Measurements from ENCODE around the gene PFKFB4.

PFKFB4 gene

DNA sequence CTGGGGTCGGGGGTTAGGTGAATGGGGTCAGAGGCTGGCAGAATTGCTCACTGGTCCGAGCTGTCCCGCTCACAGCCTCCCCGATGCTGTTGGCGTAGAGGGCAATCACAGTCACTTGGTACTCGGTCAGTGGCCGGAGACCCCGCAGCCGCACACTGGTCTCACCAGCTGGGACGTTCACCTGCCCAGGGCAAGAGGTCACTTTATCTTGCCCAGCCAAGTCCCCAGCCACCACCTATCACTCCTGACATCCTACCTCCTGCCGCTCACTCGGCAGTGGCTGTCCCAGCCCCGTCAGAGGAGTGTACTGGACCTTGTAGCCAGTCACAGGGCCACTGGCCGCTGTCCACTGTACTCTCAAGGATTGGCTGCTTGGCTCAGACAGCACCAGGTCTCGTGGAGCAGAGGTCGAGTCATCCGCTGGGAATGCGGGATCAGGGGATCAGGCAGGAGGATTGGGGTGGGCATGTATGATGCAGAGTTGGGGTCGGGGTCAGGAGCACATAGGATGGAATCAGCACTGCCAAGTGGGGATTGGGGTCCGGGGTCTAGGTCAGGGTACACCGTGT, 36.0 kb upstream of the PFKFB4 start:
- peaks cover 87% of the 10 kb centered on the region for H3K27me3 Mint-ChIP-seq
- H3K9me3 Mint-ChIP-seq = no peaks in the 10 kb centered on the region
- H3K4me1 Mint-ChIP-seq = peaks cover 17% of the 10 kb centered on the region
- no peak overlapping the region for H3K27ac Mint-ChIP-seq
- DNase-seq (no peak), ATAC-seq (no peak)
- no peak overlapping the region for H3K4me3 Mint-ChIP-seq

DNA sequence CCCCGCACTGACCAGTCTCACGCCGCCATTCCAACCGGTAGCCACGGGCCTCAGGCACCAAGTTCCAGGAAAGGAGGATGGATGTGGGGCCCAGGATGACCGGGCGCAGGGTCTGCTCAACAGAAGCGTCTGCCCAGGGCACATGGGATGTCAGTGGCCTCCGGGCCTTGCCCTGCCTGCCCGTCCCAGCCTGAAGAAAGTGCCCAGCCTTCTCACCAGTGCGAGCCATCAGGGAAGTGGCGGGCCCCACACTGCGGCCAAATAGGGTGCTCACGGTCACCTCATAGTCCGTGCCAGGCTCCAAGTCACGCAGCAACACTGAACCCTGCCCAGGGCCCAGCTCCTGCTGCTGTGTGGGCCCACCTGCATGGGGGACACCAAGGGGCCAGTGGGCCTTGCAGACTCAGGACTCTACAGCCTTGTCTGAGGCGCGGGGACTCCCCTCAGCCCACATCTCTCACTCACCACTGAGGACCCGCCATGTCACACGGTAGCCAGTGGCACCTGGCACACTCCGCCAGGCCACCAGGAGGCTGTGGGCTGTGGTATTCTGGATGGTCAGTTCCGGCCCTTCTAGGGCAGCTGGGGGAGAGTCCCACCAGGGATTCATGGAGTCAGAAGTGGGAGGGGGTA, 35.4 kb upstream of the PFKFB4 start:
- Mint-ChIP-seq H3K4me1 (peaks cover 17% of the 10 kb centered on the region), H3K4me3 (no peak overlapping the region), H3K9me3 (no peaks in the 10 kb centered on the region), H3K27me3 (peaks cover 92% of the 10 kb centered on the region), H3K27ac (no peak overlapping the region)
- ATAC-seq (no peak), DNase-seq (no peak)

DNA sequence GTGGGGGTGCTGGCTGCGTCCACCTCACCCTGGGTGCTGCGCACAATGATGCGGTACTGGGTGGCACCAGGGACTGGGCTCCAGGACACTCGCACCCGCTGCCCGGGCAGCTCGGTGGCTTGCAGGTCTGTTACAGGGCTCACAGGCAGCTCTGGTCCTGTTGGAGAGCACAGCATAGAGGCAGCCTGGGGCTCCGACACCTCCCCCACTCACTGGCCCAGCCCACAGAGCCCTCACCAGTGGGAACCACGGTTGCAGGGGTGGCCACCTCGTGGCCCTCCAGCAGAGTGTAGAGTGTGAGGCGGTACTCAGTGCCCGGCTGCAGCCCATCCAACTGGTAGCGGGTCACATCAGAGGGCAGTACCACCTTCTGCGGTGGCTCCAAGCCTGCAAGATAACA, 34.8 kb upstream of the PFKFB4 start:
- H3K27ac Mint-ChIP-seq = no peak overlapping the region
- H3K4me3 Mint-ChIP-seq = no peak overlapping the region

DNA sequence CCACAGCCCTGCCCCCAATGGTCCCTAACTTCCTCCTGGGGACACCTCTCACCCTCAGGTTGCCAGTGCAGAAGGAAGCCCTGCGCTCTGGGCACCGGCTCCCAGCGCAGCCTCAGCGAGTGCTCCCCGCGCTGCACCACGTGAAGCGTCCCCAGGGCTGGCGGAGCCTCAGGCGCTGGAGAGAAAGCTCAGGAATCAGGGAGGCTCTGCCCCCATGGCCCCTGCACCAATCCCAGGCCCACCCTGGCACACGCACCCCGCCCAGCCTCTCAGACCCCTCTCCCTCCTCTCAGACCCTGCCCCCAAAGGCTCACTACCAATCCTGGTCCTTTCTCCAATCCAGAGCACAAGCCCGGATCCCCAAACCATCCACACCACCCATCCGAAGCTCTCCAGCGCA, 31.6 kb upstream of the PFKFB4 start:
- Mint-ChIP-seq H3K27me3 (peaks cover 60% of the 10 kb centered on the region), H3K9me3 (no peaks in the 10 kb centered on the region), H3K27ac (peak overlapping the region in 1 of 2 donors; percentile 19), H3K4me3 (no peak overlapping the region), H3K4me1 (no peaks in the 10 kb centered on the region)
- ATAC-seq = no peak
- DNase-seq = no peak

More for the DNA sequence above, 34.8 kb upstream of the PFKFB4 start:
- ATAC-seq (no peak), DNase-seq (no peak)
- peaks cover 17% of the 10 kb centered on the region for H3K4me1 Mint-ChIP-seq
- H3K9me3 Mint-ChIP-seq = no peaks in the 10 kb centered on the region
- H3K27me3 Mint-ChIP-seq = peaks cover 92% of the 10 kb centered on the region

DNA sequence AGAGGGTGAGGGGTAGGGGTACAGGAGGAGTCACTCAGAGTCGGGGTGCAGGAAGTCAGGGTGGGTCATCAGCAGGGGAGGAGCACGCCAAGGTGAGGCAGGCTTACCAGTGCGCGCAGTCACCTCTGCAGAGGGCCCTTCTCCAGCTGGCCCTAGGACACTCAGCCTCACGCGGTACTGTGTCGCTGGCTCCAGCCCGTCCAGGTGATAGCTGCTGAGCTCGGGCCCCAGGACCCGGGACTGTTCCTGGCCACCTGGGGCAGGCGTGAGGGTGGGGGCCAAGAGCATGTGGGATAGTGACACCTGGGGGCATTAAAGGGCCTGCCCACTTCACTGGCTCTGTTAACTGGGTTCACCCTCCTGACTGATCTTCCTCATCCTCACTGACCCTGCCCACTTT, 31.1 kb upstream of the PFKFB4 start:
- Mint-ChIP-seq H3K27me3 (peaks cover 54% of the 10 kb centered on the region), H3K27ac (no peak overlapping the region), H3K4me1 (no peaks in the 10 kb centered on the region), H3K9me3 (no peaks in the 10 kb centered on the region), H3K4me3 (no peak overlapping the region)
- DNase-seq (no peak), ATAC-seq (no peak)

DNA sequence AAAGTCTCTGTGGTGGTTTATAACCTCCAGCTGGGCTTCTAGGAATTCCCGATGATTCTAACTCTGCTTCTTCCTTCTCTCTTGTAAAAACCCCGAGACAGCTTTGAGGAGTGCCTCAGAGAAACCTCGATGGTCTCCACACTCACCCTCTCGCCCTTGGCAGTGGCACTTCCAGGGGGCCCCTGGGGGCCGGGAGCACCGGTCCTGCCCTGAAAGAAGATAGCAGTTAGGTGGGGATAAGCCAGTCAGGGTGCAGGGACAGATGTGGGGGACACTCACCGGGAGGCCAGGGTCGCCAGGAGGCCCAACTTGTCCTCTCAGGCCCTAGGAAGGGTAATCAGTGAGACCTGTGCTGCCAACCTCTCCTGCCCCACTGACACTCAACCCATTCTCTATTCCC, 28.8 kb upstream of the PFKFB4 start:
- no peaks in the 10 kb centered on the region for H3K4me1 Mint-ChIP-seq
- no peak for ATAC-seq
- H3K27me3 Mint-ChIP-seq = peaks cover 33% of the 10 kb centered on the region
- no peak overlapping the region for H3K27ac Mint-ChIP-seq
- no peak overlapping the region for H3K4me3 Mint-ChIP-seq
- DNase-seq = no peak
- H3K9me3 Mint-ChIP-seq = no peaks in the 10 kb centered on the region

DNA sequence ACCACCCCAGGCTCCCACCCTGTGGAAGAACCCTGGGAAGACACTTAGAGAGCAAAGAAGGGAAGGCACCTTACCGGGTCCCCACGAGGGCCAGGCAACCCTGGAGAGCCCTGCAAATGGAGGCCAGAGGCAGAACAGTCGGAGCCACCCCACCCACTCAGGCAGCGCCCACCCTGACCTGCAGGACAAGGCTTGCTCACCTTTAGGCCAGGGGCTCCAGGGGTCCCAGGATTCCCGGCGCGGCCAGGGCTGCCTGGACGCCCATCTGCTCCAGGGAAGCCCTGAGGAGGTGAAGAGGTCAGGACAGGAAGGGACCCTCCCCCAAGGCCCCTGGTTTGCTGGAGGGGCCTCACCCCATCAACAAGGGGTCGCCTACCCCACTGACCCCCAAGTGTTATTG, 28.2 kb upstream of the PFKFB4 start:
- no peaks in the 10 kb centered on the region for H3K4me1 Mint-ChIP-seq
- no peaks in the 10 kb centered on the region for H3K9me3 Mint-ChIP-seq
- ATAC-seq = no peak
- H3K27me3 Mint-ChIP-seq = peaks cover 28% of the 10 kb centered on the region
- DNase-seq = no peak
- peak overlapping the region in 1 of 2 donors; percentile 55 for H3K27ac Mint-ChIP-seq
- H3K4me3 Mint-ChIP-seq = no peak overlapping the region

DNA sequence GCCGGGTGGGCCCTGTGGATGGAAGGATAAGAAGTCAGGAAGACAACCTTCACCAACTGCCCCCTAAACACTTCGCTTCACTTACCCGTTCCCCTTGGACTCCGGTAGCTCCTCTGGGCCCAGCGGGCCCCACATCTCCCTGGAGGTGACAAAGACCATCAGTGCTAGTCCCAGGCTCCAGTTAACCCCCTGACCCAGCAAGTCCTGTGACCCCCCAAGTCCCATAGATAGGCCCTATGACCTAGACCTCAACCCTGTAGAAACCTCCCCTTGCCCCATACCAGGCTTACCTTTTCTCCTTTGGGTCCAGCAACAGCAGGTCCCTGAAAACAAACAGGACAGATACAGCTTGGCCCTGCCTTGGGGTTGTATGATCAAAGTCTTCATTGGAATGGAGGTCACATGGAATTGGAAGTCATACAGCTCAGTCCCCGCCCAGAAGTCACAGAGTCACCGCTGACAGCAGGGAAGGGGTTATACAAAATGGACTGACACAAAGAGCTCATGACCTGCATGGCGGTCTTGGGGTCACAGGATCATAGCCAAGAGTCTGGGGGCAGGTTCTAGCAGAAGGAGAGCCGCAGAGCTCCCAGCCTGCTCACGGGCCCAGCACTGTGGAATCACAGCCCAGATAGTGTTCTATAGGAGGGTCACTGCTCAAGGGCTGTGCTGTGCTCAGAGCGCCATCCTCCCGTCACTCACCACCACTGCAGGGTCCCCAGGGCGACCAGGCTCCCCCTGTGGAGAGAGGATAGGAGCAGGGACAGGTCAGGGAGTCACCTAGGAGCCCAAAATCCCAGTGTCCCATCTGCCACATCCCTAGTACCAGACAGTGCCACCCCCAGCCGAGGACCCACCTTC, 25.2 kb upstream of the PFKFB4 start:
- no peak for DNase-seq
- H3K4me3 Mint-ChIP-seq = no peak overlapping the region
- peak overlapping the region; percentile 24 to 69 for H3K27ac Mint-ChIP-seq
- H3K9me3 Mint-ChIP-seq = no peaks in the 10 kb centered on the region
- ATAC-seq = no peak
- H3K27me3 Mint-ChIP-seq = no peaks in the 10 kb centered on the region
- no peaks in the 10 kb centered on the region for H3K4me1 Mint-ChIP-seq

DNA sequence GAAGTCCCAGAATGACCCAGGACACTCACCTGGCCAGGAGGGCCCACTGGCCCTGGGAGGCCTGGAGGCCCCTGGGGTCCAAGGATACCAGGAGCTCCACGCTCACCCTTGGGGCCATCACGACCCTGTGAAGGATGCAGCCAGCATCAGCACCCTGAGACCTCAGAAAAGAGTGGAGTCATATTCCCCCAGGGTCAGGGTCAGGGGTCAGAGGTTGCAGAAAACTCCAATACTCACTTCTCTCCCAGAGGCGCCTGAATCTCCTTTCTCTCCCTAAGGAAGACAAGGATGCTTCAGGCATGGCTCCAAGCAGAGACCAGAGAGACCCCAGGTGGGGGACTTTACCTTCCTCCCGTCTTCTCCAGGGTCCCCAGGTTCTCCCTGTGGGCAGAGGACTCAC, 20.0 kb upstream of the PFKFB4 start:
- ATAC-seq (no peak), DNase-seq (no peak)
- H3K27me3 Mint-ChIP-seq = no peaks in the 10 kb centered on the region
- no peaks in the 10 kb centered on the region for H3K4me1 Mint-ChIP-seq
- peak overlapping the region in 1 of 2 donors; percentile 34 for H3K27ac Mint-ChIP-seq
- H3K4me3 Mint-ChIP-seq = no peak overlapping the region
- no peaks in the 10 kb centered on the region for H3K9me3 Mint-ChIP-seq

DNA sequence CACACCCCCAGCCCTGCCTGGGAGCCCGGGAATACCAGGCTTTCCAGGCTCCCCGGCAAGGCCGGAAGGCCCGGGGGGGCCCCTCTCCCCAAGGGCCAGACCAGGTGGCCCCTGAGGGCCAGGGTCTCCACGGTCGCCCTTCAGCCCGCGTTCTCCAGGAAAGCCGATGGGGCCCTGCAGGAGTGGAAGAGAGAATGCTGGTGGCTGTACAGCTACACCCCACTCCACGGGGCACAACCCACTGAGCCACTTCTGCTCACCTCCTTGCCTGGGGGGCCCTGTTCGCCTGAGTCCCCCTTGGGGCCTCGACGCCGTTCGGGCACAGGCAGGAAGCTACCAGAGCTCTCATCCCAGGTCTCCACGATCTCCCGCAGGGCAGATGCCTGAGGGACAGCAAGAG, 18.8 kb upstream of the PFKFB4 start:
- no peaks in the 10 kb centered on the region for H3K4me1 Mint-ChIP-seq
- no peak for DNase-seq
- no peaks in the 10 kb centered on the region for H3K9me3 Mint-ChIP-seq
- no peaks in the 10 kb centered on the region for H3K27me3 Mint-ChIP-seq
- no peak for ATAC-seq
- no peak overlapping the region for H3K27ac Mint-ChIP-seq
- H3K4me3 Mint-ChIP-seq = no peak overlapping the region

DNA sequence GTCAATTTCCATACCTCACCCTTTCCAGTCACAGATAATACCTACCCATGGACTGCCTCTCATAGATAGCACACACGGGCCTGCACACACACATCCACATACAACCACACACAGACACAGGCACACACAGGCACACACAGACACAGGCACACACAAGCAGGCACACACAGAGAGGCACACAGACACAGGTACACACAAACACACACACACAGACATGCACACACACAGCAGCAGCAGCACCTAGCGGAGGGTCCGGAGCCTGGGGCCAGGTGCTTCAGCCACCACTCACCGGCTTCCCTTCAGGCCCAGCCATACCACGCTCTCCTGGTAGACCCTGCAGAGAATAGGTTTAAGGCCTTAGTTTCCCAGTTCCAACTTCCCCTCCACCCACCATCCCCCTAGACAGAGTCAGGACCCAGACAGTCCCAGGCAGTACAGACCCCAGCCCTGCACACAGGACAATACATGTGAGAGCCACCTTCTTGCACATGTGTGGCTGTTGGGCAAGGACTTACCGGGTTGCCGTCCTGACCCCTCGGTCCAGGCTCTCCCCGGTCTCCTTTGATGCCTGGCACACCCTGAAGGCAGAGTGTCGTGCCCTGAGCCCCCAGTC, 17.5 kb upstream of the PFKFB4 start:
- Mint-ChIP-seq H3K27me3 (no peaks in the 10 kb centered on the region), H3K27ac (peak overlapping the region in 1 of 2 donors; percentile 59), H3K4me3 (no peak overlapping the region), H3K9me3 (no peaks in the 10 kb centered on the region), H3K4me1 (no peaks in the 10 kb centered on the region)
- ATAC-seq (no peak), DNase-seq (no peak)

DNA sequence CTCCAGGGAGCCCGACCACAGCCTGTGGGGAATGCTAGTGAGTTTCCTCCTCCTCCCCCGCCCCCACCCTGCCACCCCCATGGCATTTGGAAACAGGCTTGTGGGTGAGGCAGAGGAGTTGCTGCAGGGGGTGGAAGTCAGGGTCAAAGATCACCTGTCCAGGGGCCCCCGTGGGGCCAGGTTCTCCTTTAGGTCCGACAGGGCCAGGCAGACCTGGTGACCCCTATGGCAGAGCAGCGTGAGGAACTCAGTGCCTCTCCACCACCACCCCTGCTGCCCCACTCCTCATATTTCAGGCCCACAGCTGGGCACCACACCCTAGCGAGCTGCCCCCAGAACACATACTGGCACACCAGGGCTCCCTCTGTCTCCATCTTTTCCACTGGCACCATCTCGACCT, 15.9 kb upstream of the PFKFB4 start:
- Mint-ChIP-seq H3K27me3 (no peaks in the 10 kb centered on the region), H3K4me3 (no peak overlapping the region), H3K9me3 (no peaks in the 10 kb centered on the region), H3K4me1 (no peaks in the 10 kb centered on the region), H3K27ac (no peak overlapping the region)
- no peak for DNase-seq
- ATAC-seq = no peak

DNA sequence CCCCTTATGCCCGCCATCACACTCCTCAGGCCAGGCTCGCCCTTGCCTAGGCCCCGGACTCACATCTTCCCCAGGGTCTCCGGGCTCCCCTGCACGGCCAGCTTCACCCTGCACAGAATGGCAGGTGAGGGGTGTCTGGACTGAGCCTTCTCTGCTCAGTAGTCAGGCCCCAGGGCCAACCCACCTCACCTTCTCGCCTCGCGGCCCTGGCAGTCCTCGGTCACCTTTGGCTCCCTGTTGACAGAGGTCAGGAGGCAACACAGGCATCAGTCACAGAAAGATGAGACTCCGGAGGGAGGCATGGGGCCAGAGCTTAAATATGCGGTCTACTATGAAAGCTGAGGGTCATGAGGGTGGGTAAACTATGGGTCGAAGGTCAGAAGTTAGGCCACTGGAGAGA, 15.3 kb upstream of the PFKFB4 start:
- Mint-ChIP-seq H3K4me3 (no peak overlapping the region), H3K27me3 (no peaks in the 10 kb centered on the region), H3K27ac (no peak overlapping the region), H3K9me3 (no peaks in the 10 kb centered on the region), H3K4me1 (no peaks in the 10 kb centered on the region)
- no peak for ATAC-seq
- no peak for DNase-seq

DNA sequence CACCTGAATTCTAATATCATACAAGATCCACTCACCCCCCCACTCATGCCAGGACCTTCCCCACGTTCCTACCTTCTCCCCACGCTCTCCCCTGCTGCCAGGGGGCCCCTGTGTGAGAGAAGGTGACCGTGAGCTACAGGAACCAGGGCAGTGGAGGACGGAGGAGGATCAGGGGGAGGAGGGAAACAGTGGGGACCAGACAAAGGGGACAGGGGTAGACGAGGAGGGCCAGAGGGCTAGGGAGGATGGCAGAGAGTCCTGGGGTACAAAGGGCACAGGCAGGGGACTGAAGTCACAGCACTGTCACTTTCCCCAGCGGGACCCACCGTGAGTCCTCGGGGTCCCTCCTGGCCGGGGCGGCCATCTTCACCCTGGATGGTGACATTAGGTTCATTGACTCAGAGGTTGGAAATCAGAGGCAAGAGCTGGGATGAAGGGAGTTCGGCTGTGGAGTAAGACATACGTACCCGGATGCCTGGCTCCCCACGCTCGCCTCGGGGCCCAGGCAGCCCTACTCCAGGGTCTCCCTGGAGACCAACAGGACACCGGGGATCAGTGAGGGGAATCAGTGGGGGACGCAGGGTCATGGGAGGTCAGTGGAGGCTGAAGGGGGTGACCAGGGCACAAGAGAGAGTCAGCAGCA, 13.3 kb upstream of the PFKFB4 start:
- Mint-ChIP-seq H3K4me3 (no peak overlapping the region), H3K27ac (no peak overlapping the region), H3K27me3 (no peaks in the 10 kb centered on the region), H3K9me3 (no peaks in the 10 kb centered on the region), H3K4me1 (peaks cover 11% of the 10 kb centered on the region)
- DNase-seq (no peak), ATAC-seq (no peak)

DNA sequence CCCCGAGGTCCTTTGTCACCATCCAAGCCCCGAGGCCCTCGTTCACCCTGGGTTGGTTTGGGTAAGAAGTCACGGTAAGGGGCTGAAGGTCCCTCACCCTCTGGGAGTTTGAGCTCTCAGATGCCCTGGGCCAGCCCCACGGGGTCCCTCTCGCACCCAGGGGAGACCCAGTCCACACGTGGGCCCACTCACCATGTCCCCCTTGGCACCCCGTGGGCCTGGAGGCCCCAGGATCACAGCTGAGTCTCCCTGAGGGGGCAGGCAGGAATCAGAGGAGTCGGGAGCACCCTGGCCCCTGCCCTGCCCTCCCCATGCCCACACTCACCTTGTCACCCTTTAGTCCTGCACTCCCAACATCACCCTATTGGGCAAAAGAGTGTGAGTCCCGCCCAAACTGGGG, 12.8 kb upstream of the PFKFB4 start:
- Mint-ChIP-seq H3K27me3 (no peaks in the 10 kb centered on the region), H3K9me3 (no peaks in the 10 kb centered on the region), H3K27ac (no peak overlapping the region), H3K4me3 (no peak overlapping the region), H3K4me1 (peaks cover 11% of the 10 kb centered on the region)
- DNase-seq (no peak), ATAC-seq (no peak)

DNA sequence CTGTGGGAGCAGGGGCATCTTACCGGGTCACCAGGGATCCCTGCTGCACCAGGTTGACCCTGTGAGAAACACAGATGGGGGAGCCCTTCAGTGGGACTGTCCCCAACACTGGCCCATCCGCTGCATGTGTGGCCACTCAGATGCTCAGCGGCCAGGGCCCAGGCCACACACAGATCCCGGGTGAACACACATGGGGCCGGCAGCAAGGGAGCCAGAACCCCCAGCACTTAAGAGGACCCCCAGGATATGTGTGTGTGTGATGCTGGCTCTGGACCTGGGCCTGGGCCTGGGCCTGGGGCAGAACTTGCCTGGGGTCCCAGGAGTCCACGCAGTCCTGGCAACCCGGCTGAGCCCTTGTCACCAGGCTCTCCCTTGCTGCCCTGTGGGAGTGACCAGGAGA, 11.9 kb upstream of the PFKFB4 start:
- Mint-ChIP-seq H3K27me3 (no peaks in the 10 kb centered on the region), H3K4me3 (no peak overlapping the region), H3K9me3 (no peaks in the 10 kb centered on the region), H3K4me1 (peaks cover 18% of the 10 kb centered on the region), H3K27ac (no peak overlapping the region)
- no peak for DNase-seq
- no peak for ATAC-seq
